Aorta (tissue), 5 donors: ENCODE measurements around the gene SAMD9. TPM values are rescaled to one million over a fixed set of nuclear protein-coding genes. Genes with fewer than 3 reads are reported as not detected.

Source experiments
- ATAC-seq: fragments of 200-7000 bp; cut with Tn5 transposase; one replicate; pipeline ENCODE4 v1.9.1; 2022; ENCODE audit warnings: moderate library complexity; ENCODE audit not compliant: low FRiP score
- DNase-seq, 2 donors: peaks; one replicate each; pipeline ENCODE4 v3.0.0-alpha.2; 2020
- H3K27ac ChIP-seq, 2 donors: one replicate each; pipeline ENCODE4 v1.5.1; 2013; ENCODE audit warnings: low read length in 2 of 2, mild to moderate bottlenecking in 2 of 2, moderate library complexity in 2 of 2, control low read depth in 1 of 2, inconsistent platforms in 1 of 2, low read depth in 1 of 2
- H3K27me3 ChIP-seq, 2 donors: one replicate each; pipeline ENCODE4 v1.6.1; 2013; ENCODE audit warnings: control low read depth in 1 of 2, low read length in 1 of 2, mild to moderate bottlenecking in 1 of 2, moderate library complexity in 1 of 2; ENCODE audit not compliant: insufficient read depth in 2 of 2, control insufficient read depth in 1 of 2
- H3K36me3 ChIP-seq, 2 donors: one replicate each; pipeline ENCODE4 v1.6.1; 2013; ENCODE audit warnings: control low read depth in 1 of 2, low read length in 1 of 2, mild to moderate bottlenecking in 1 of 2; ENCODE audit not compliant: insufficient read depth in 2 of 2, control insufficient read depth in 1 of 2
- H3K4me1 ChIP-seq, 2 donors: one replicate each; pipeline ENCODE4 v1.6.1; 2013; ENCODE audit warnings: low read length in 2 of 2, control low read depth in 1 of 2, mild to moderate bottlenecking in 1 of 2, moderate library complexity in 1 of 2; ENCODE audit not compliant: insufficient read depth in 2 of 2, control insufficient read depth in 1 of 2
- H3K4me3 ChIP-seq, 2 donors: one replicate each; pipeline ENCODE4 v1.5.1; 2013; ENCODE audit warnings: low read length in 2 of 2, control low read depth in 1 of 2, mild to moderate bottlenecking in 1 of 2
- H3K9me3 ChIP-seq: one replicate; pipeline ENCODE4 v1.6.1; 2013; ENCODE audit warnings: mild to moderate bottlenecking, low read length; ENCODE audit not compliant: control insufficient read depth
- WGBS, 2 donors: extraction: QIAGEN DNeasy Blood & Tissue Kit; methylation state at CpG; one replicate each; pipeline ENCODE4 v1.1.7; 2013; 5-methylcytosine and 5-hydroxymethylcytosine counted together
- intact Hi-C, 2 donors: fragments of 100-400 bp; cut with DNase I; formaldehyde crosslinking; loops; one replicate each; pipeline versions ENCODE4 v1.14.2 to v1.15.0; 2022
- long read RNA-seq, 2 donors: library from polyadenylated mRNA; unstranded; transcript quantifications; one replicate each; pipeline ENCODE4 v2.0.0, GENCODE V29; 2020 to 2021
- polyA plus RNA-seq, 2 donors: library from polyadenylated mRNA; stranded (reverse); fragments of 200-250 nt; gene quantifications; one replicate each; pipeline ENCODE4 v1.2.3, GENCODE V29; 2013
- total RNA-seq, 2 donors: library from RNA; stranded (reverse); fragmentation: NEBNext Ultra II Directional; extraction: Animal tissue kit (Norgen Biotek cat#: 25700); gene quantifications; one replicate each; pipeline ENCODE4 v1.2.1, GENCODE V29; 2021
- donor health status: healthy with polysubstance abuse.
- donor health status: Bipolar disorder and iron deficiency.
- donor health status: DM: no; HTN: no; CAD: no.
- donor health status: DM: no; HTN: no; CAD: no.
- donor health status: DM: yes; HTN: yes; CAD: no.

SAMD9 gene
- total RNA-seq (10 to 100 TPM in 1 of 2 donors, 1 to 10 TPM in 1; 9.5 to 13.7 TPM), polyA plus RNA-seq (1 to 10 TPM; 3.5 to 3.9 TPM)
- long read RNA-seq, donor 1, full-length matches to known transcripts = 11 of 15 reads
- long read RNA-seq, donor 1, partial matches to known transcripts = 0 of 15 reads
- long read RNA-seq, donor 1, other reads (novel, unspliced or antisense) = 4 of 15 reads
- long read RNA-seq, donor 2, full-length matches to known transcripts = 2 of 4 reads
- long read RNA-seq, donor 2, partial matches to known transcripts = 0 of 4 reads
- long read RNA-seq, donor 2, other reads (novel, unspliced or antisense) = 2 of 4 reads

DNA sequence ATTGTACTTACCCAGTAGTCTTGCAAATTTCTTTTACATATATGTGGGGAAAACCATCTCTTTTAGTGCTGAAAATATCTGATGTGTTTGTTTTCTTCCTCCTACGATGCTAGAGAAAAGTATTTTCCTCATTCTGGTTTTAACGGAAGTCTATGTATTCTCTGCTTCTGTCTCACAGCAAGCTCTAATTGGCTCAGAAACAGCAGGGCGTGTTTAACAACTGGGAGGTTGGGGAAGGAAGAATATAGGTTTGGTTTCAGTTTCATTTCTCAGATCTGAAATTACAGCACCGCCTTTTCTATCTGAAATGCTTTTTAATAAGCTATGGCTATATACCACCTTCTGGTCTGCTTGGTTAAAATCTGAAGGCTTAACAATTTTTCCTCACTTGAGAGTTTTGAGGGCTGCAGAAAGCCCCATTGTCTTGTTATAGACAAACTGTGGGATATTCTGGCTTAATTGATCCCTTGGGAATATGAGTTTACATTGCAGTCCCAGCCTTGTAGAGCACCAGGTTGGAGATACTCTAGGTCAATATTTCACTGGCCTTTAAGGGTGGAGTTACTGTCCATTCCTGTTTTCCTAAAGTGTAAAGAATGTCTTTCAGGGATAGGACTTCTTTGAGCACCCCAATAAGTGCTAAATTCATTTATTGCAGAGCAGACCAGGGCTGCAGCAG lies at the start of gene SAMD9:
Gene SAMD9, minus strand, starts transcription at position 128 of the 679 bp plus-strand sequence. CDS start 11,882 bp downstream, outside the sequence.
- H3K4me3 ChIP-seq = peak within 1 kb of the TSS; percentile 70 to 98
- DNase-seq = peak in 1 of 2 donors; percentile 69
- H3K27ac ChIP-seq = peak within 1 kb of the TSS in 1 of 2 donors; percentile 36
- 4% methylated on average over 4 of the region's 4 CpGs for WGBS, 2 donors
- no peaks in the 10 kb centered on the region for H3K36me3 ChIP-seq
- no peaks in the 10 kb centered on the region for H3K27me3 ChIP-seq
- H3K4me1 ChIP-seq = peaks cover 3% of the 10 kb centered on the region in 2 donors
- intact Hi-C loops = no loop called here
- ATAC-seq = peak; percentile 94
- H3K9me3 ChIP-seq = peaks cover 2% of the 10 kb centered on the region

DNA sequence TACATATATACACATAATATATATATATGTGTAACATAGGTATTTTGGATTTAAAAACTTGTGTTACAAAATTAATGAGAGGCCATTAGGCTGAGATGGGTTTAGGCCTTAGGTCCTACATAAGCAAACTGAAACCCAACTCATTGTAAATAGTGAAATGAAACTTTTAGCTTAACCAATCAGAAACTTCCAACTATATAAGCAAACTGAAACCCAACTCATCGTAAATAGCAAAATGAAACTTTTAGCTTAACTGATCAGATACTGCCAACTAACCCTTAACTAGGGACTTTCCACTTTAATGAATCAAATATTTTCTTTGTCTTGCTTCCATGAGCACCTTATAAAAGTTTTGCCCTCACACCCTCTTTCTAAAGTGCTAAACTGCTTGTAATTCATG lies 47.7 kb upstream of the SAMD9 start:
- peaks cover 2% of the 10 kb centered on the region for H3K9me3 ChIP-seq
- H3K36me3 ChIP-seq = no peaks in the 10 kb centered on the region
- 66 to 73% methylated on average over 1 of the region's 1 CpG for WGBS, 2 donors
- ATAC-seq = no peak
- DNase-seq = no peak
- H3K4me1 ChIP-seq = peaks cover 0 to 1% of the 10 kb centered on the region in 2 donors
- H3K27ac ChIP-seq = no peak overlapping the region
- intact Hi-C loops = no loop called here
- no peaks in the 10 kb centered on the region for H3K27me3 ChIP-seq
- H3K4me3 ChIP-seq = no peak overlapping the region

DNA sequence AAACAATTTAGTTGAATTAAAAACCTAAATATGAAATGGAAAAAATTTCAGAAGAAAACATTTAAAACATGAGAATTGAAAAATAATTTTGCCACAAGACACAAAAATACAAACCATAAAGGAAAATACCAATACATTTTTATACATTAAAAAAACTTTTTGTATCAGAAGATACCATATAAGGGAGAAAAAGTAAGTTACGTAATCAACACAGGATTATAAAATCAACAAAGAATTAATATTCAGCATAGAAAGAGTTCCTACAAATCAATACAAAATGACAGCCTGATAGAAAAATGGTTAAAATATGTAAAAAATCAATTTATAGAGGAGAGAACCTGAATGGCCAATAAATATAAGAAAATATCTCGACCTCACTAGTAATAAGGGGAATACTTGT lies 47.0 kb upstream of the SAMD9 start:
- intact Hi-C loops = no loop called here
- Histone ChIP-seq H3K4me3 (no peak overlapping the region), H3K27me3 (no peaks in the 10 kb centered on the region), H3K9me3 (peaks cover 2% of the 10 kb centered on the region), H3K27ac (no peak overlapping the region), H3K4me1 (peaks cover 0 to 1% of the 10 kb centered on the region in 2 donors), H3K36me3 (no peaks in the 10 kb centered on the region)
- 83 to 86% methylated on average over 2 of the region's 2 CpGs for WGBS, 2 donors
- ATAC-seq = no peak
- no peak for DNase-seq

DNA sequence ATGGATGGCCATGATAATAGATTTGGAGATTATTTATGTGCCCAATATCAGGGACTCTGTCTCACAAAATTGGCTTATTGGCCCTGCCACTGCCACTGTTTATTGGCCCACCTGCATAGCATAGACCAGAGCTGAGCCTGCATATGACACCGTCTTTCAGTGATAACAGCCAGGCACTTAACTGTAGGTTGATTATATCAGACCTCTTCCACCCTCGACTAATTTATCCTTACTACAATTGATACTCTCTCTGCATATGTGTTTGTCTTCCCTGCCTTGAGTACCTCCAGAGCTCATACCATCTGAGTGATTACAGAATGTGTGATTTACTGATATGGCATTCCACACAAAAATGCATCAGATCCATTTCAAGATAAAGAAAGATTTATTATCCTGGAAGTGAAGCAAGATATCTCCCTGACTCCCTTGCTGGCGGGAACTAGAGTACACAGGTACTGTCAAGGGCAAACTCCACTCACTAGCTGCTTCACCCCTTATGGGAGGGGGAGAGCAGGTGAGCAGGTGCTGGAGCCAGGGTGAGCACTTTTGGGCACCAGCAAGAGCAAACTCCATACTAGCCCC lies 43.5 kb upstream of the SAMD9 start:
- Histone ChIP-seq H3K9me3 (no peaks in the 10 kb centered on the region), H3K4me1 (peaks cover 0 to 1% of the 10 kb centered on the region in 2 donors), H3K36me3 (no peaks in the 10 kb centered on the region), H3K4me3 (no peak overlapping the region), H3K27ac (no peak overlapping the region), H3K27me3 (no peaks in the 10 kb centered on the region)
- DNase-seq = no peak
- ATAC-seq = no peak
- intact Hi-C loops = no loop called here
- WGBS, 2 donors = 73 to 82% methylated on average over 3 of the region's 3 CpGs

DNA sequence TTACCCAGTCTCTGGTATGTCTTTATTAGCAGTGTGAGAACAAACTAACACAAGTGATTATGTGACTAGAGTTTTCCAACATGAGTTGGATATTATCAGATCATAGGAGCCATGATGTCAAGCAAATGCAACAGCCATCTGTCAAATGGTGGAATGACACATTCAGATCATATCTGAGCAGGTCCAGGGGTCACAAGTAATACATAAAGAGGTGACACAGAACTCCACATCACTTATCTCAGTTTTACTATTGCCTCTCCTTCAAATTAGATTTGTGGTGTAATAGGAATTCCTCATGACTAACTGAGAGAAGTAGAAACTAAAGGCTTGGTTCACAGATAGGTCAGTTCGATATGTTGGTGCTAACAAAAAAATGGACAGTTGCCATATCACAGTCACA lies 42.6 kb upstream of the SAMD9 start:
- no peak for DNase-seq
- intact Hi-C loops = no loop called here
- Histone ChIP-seq H3K27me3 (no peaks in the 10 kb centered on the region), H3K9me3 (no peaks in the 10 kb centered on the region), H3K36me3 (no peaks in the 10 kb centered on the region), H3K27ac (no peak overlapping the region), H3K4me3 (no peak overlapping the region), H3K4me1 (peaks cover 0 to 1% of the 10 kb centered on the region in 2 donors)
- WGBS, 2 donors = 57 to 69% methylated on average over 1 of the region's 1 CpG
- no peak for ATAC-seq

DNA sequence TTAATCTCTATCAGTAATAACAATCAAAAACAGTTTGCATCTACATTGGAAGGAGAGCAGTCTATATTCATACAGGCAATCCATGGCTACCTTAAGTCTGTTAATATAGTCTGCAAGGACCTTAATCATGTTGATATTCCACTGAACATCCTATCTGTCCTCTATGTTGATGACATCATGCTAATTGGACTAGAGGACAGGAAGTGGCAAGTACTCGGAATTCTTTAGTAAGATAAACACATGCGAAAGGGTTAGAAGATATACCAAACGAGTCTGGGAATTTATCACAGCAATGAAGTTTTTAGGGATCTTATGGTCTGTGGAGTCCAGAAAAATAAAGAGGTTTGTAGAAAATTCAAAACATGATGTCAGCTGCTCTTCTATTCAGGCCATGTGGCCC lies 41.7 kb upstream of the SAMD9 start:
- H3K4me3 ChIP-seq = no peak overlapping the region
- ATAC-seq (no peak), DNase-seq (no peak)
- peaks cover 0 to 1% of the 10 kb centered on the region in 2 donors for H3K4me1 ChIP-seq
- no peak overlapping the region for H3K27ac ChIP-seq
- intact Hi-C loops = no loop called here
- WGBS, 2 donors = 46 to 53% methylated on average over 3 of the region's 3 CpGs
- no peaks in the 10 kb centered on the region for H3K9me3 ChIP-seq
- no peaks in the 10 kb centered on the region for H3K36me3 ChIP-seq
- H3K27me3 ChIP-seq = no peaks in the 10 kb centered on the region

DNA sequence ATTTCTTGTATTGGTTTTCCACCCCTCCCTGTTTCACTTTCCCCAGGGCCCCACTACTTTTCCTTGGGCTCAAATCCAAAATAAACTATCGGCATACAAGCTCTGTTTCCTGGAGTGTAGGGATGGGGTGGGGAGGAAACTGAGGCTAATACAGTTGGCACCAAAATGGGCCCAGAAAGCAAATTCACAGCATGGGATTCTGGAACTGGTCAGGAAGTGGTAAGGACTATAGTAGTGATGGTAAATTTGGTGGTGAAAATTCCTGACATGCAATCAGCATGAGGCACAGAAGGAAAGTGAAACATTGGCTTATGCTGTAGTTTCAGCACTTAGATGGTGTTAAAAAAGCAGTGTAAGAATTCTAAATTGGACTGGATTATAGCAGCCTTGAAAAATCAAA lies 39.1 kb upstream of the SAMD9 start:
- no peak overlapping the region for H3K4me3 ChIP-seq
- WGBS, 2 donors = 58 to 59% methylated on average over 1 of the region's 1 CpG
- no peaks in the 10 kb centered on the region for H3K36me3 ChIP-seq
- DNase-seq (no peak), ATAC-seq (no peak)
- H3K27ac ChIP-seq = no peak overlapping the region
- intact Hi-C loops = no loop called here
- H3K27me3 ChIP-seq = no peaks in the 10 kb centered on the region
- H3K9me3 ChIP-seq = no peaks in the 10 kb centered on the region
- H3K4me1 ChIP-seq = no peaks in the 10 kb centered on the region

DNA sequence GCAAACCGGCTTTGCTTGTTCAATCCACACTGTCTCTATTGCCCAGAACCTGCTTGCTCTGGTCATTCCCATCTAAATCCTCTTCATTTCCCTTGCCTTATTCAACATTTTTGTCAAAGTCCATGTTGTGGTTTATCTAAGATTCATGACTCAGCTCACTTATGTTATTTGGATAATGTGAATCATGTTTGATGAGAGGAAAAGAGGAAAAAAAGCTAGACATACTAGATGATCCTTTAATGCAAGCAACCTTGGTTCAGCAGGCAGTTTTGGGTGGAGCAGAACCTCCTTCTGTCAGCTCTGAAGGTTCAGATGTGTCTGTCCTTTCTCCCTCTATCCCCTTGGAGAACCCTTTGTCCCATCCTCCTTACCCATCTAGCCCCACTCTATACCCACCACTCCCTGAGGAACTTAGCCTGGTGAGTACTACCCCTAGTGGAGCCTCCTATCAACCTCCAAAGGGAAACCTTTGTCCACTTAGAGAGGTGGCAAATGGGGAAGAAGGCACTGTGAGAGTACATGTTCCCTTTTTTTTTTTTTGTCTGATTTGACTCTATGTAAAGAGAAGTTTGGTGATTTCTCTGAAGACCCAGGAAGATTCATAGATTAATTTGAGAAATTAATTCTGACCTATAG lies 32.5 kb upstream of the SAMD9 start:
- no peaks in the 10 kb centered on the region for H3K27me3 ChIP-seq
- H3K4me1 ChIP-seq = peaks cover 2 to 5% of the 10 kb centered on the region in 2 donors
- DNase-seq (no peak), ATAC-seq (no peak)
- no peak overlapping the region for H3K27ac ChIP-seq
- intact Hi-C loops = no loop called here
- no peaks in the 10 kb centered on the region for H3K9me3 ChIP-seq
- WGBS, 2 donors = 88 to 95% methylated on average over 1 of the region's 1 CpG
- H3K36me3 ChIP-seq = peaks cover 0 to 2% of the 10 kb centered on the region in 2 donors
- H3K4me3 ChIP-seq = no peak overlapping the region
